Middle frontal gyrus (tissue), 1 donor: Measurements from ENCODE around the gene PKP4.
"Not testable (repeated sequence)": the region's sequence is repeated elsewhere in the genome, so short reads cannot be mapped to it uniquely, and the experiment has no call there.

Experiments used
- DNase-seq: peaks from one replicate; pipeline ENCODE4 v3.0.0-alpha.2; 2015; ENCODE audit warnings: low spot score; ENCODE audit errors: extremely low spot score

PKP4 gene, protein sequence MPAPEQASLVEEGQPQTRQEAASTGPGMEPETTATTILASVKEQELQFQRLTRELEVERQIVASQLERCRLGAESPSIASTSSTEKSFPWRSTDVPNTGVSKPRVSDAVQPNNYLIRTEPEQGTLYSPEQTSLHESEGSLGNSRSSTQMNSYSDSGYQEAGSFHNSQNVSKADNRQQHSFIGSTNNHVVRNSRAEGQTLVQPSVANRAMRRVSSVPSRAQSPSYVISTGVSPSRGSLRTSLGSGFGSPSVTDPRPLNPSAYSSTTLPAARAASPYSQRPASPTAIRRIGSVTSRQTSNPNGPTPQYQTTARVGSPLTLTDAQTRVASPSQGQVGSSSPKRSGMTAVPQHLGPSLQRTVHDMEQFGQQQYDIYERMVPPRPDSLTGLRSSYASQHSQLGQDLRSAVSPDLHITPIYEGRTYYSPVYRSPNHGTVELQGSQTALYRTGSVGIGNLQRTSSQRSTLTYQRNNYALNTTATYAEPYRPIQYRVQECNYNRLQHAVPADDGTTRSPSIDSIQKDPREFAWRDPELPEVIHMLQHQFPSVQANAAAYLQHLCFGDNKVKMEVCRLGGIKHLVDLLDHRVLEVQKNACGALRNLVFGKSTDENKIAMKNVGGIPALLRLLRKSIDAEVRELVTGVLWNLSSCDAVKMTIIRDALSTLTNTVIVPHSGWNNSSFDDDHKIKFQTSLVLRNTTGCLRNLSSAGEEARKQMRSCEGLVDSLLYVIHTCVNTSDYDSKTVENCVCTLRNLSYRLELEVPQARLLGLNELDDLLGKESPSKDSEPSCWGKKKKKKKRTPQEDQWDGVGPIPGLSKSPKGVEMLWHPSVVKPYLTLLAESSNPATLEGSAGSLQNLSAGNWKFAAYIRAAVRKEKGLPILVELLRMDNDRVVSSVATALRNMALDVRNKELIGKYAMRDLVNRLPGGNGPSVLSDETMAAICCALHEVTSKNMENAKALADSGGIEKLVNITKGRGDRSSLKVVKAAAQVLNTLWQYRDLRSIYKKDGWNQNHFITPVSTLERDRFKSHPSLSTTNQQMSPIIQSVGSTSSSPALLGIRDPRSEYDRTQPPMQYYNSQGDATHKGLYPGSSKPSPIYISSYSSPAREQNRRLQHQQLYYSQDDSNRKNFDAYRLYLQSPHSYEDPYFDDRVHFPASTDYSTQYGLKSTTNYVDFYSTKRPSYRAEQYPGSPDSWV

DNA sequence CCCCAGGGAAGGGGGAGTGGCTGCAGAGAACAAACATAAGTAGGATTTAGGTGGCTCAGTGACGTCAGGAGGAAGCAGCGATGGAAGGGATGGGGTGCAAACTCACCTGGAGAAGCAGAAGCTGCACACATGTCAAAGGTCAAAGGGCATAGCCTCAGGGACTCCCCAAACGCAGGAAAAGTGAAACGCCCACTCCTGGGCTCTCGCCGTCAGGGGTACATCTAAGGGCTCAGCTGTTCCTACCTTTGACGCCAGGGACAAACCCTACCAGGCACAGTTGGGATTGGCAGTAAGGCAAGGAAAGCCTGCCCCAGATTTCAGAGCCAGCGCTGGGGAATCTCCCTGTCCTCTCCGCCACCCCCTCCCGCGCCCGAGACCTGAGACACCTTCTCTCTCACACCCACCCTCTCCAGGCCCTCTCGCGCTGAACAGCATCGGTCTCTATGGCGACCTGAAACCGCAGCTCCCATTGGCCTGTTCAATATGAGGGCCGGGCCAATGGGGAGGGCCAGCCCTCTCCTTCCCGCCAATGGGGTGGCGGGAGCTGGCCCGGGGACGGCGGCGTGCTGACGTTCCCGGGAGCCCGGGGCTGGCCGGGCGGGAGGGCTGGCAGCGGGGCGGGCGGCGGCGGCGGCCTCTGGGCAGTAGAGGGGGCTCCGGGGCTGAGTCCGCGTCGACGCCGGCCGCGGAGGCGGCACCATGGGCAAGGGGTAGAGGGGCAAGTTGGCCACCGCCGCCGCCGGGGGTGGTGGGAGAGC lies at the start of gene PKP4, which contains the start of gene CCDC148:
Gene PKP4, plus strand, starts transcription at position 644 of the 758 bp plus-strand sequence. CDS start 76,233 bp downstream, outside the sequence.
Gene CCDC148, minus strand, starts transcription at position 445 of the 758 bp plus-strand sequence. Its CDS starts 314 bp downstream, at position 131.
- peak; percentile 82 for DNase-seq

DNA sequence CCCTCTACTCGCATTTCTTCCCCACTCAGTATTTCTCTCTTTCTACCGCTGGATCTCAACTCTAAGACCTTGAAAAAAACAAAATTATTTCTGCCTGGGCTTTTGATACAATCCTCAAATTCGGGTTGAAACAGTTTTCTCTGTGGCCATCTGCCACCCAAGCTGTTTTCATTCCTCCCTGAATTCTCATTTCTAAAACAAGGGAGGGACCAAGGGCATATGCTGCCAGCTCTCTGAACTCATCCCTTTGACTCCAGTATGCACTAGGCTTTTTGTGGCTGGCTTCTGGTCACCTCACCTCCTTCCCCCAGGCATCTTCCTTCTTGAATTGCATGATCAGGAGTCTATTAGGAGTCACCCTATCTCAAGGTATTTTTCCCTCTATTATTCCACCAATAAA lies 49.7 kb upstream of the PKP4 start:
- no peak for DNase-seq

GRCh38 chr2:158410132-158410531 lies 46.6 kb upstream of the PKP4 start:
- no peak for DNase-seq

- DNase-seq: no peak
These were observed 45.0 kb upstream of the PKP4 start for GRCh38 chr2:158411748-158412147.

GRCh38 chr2:158412206-158412605 lies 44.5 kb upstream of the PKP4 start:
- no peak for DNase-seq

- DNase-seq: no peak
These were observed 43.2 kb upstream of the PKP4 start for GRCh38 chr2:158413581-158413980.

DNA sequence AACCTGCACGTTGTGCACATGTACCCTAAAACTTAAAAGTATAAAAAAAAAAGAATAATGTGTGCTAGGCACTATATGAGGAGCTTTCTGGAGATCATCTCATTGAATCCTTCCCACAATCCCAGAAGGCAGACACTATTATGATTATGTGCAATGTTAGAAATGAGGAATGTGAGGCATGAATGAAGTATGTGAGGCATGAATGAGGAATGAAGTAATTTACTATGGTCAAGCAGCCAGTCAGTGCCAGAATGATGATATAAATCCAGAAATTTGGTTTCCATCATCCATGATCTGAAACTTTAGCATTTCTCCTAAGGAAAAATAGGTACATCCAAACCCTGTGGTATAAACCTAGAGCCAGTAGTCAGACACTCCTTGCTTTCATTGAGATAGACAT lies 42.2 kb upstream of the PKP4 start:
- no peak for DNase-seq

DNA sequence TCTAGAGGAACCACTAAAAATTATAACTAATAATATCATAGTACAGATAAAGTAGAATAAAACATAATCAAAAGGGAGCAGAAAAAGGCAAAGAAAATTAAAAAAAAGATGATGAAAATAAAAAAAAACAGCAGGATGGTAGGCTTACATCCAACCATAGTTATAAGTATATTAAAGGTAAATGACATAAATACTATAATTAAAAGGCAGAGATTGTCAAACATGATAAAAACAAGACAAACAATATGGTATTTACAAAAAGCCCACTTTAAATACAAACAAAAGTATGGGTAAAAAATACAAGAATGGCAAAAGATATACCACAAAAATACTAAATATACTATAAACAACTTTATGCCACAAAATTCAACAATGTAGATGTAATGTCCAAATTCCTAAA lies 24.6 kb upstream of the PKP4 start:
- no peak for DNase-seq

GRCh38 chr2:158433716-158434115 lies 23.0 kb upstream of the PKP4 start:
- not testable (repeated sequence) for DNase-seq

GRCh38 chr2:158439062-158439461 lies 17.7 kb upstream of the PKP4 start:
- DNase-seq: not testable (repeated sequence)

GRCh38 chr2:158443606-158444005 lies 13.1 kb upstream of the PKP4 start:
- DNase-seq: no peak

DNA sequence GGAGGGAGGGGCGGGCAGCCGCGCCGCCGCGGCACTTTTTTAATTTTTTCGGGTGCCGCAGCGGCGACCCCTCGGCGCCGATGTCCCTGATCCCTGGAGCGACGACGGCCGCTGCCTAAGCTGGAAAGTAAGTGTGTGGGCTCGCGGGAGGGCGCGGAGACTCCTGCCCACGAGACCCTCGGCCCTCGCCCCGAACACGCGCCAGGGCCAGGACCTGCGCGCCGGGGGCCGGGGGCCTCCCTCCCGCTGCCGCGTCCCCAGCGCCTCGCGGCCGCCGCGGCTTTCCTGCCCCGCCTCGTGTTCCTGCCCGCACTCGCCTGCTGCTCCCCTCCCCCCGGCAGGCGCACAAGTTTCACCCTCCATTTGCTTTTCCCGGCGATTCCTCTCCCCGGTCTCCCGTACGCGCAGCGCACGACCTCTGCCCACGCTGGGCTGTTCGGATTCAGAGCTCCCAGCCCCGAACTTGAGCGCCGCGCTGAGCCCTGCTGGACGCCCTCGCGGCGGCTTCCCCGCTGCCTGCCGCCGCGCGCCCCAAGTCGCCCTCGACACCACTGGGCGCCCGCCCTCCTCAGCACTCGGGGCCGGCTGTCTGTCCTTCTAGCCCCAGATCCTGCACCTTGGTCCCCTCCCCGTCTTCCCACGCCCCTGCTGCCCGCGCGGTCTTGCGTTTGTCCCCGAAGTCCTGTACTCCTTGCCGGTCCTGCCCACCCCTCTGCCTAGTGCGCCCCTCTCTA lies 507 bp downstream of the PKP4 start:
- DNase-seq: no peak

DNA sequence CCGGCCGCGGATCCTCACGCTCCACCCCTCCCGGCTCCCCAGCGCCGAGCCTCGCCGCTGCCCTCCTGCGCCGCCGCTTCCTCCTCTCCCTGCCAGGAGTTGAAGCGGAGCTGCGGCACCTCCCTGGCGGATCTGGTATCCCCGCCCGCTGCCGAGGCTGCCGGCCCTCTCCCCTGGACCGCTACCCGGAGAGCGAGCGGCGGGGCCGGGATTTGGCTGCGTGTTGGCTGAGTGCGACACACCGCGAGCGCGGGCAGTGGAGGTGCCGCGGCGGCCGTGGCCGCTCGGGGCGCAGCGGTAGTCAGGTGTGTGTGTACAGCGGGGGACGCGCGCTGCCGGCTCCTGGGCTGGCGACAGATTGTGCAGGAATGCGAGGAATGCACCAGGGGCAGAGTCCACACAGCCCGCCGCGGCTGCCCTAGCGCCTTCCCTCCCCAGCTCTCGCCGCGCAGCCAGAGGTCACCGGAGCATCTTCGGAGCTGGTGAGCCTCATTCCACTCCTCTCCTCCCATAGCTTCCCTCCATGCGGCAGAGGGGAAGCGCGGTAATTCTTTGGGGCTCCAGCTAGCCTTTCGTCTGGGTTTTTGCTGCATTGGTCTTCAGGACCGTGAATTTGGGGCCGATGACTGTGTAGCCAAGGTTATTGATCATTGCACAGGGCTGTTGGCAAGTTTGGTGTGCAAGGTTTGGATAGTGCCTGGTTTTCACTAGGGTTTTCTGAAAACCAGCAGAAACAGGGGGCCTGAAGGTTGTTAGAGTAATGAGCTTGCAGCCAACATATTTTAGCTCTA lies 1.3 kb downstream of the PKP4 start:
- peak; percentile 33 for DNase-seq

- DNase-seq: peak; percentile 25
These were observed 1.8 kb downstream of the PKP4 start for GRCh38 chr2:158458617-158458920.

GRCh38 chr2:158459161-158460003 lies 2.6 kb downstream of the PKP4 start:
- no peak for DNase-seq

GRCh38 chr2:158460632-158461297 lies 4.0 kb downstream of the PKP4 start:
- DNase-seq: no peak

- DNase-seq: no peak
These were observed 6.8 kb downstream of the PKP4 start for GRCh38 chr2:158463496-158464095.
